ENCODE data around the gene OR51Q1.
A peak's percentile ranks its signal among the peaks of the same experiment; 100 is the strongest.

OR51Q1 gene

DNA sequence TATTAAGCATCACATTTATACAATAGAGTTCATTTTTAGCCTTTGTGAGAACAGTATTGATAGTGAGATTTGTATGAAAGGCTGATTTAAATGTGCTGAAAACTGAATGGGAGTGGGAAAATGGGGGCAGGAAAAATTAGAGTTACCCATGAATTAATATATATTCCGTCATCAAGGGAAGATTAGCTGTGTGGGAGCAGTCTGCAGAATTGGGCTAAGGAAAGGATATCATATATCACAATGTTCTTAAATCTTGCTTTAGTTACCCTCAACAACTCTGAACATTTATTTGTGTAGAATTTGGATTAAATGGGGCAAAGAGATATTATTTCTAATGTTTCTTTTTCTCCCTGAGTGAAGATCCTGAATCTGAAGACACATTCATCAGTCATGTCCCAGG, at the start of gene OR51Q1:
Gene OR51Q1 (plus strand): TSS at position 301 of the 400 bp plus-strand sequence. CDS start 90 bp downstream, at position 391.
- no peak for DNase-seq (ENCODE audit: low read depth in 2 of 2)

GRCh38 chr11:5380740-5381342, 41.1 kb upstream of the OR51Q1 start:
- peak; percentile 15 to 21 for DNase-seq (ENCODE audit: low read depth in 2 of 2)

DNA sequence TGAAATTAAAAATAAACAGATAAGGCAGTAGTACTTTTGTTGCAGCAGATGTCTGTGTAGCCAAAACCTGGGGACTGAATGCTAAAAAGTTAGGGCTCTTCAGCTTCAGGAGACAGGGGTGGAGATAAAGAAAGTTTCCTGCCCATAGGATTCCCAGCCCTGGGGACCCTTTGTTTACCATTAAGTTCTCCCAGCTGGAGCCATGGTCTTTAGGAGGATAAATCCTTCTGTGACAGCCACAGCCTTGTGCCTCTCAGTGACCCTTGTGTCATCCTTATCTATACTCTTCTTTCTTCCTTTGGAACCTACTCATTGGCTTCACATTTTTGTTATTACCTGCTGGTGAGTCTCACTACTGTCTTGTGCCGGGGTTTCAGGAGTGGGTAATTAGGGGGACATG, 38.3 kb upstream of the OR51Q1 start, which contains the start of gene OR51M1:
Gene OR51M1 (plus strand): TSS at position 237 of the 400 bp plus-strand sequence. CDS start 5,587 bp downstream, outside the sequence.
- DNase-seq (ENCODE audit: low read depth in 2 of 2): no peak

GRCh38 chr11:5384335-5384734, 37.6 kb upstream of the OR51Q1 start:
- DNase-seq (ENCODE audit: low read depth in 2 of 2): no peak

- no peak for DNase-seq (ENCODE audit: low read depth in 2 of 2)
Observed at GRCh38 chr11:5390210-5390609, 31.7 kb upstream of the OR51Q1 start.

DNA sequence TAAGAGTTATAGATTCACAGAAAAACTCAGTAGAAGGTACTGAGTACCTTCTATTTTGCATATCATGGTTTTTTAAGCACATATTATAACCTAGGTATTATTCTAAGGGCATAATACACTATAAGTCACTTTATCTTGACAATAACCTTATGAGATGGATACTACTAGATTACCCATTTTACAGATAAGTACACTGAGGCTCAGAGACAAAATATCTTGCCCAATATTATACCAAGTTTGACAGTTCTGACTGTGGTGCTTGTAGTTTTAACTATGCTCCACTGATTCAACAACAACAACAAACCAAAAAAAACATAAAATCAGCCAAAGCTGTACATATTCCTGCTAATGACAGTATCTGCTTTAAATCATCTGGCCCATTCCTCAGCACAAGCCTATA, 27.8 kb upstream of the OR51Q1 start:
- DNase-seq (ENCODE audit: low read depth in 2 of 2): no peak

DNA sequence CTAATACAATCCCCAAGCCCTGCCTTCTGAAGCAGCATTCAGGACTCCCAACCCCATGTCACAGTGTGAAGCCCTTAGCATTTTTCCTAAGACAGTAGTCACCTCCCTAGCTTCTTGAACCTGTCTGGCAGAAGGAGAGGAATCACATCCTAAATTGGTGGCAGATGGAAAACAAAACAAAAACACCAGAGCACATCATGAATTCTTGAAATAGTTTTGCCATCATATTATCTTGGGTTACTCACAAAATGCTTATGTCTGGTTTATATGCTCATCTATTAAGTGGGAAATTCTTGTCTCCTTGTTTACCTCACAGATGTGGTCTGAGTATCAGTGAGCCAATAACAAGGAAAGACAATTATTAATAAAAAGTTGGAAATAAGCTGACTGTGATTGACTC, 23.0 kb upstream of the OR51Q1 start:
- DNase-seq (ENCODE audit: low read depth in 2 of 2): no peak

- DNase-seq (ENCODE audit: low read depth in 2 of 2): no peak
Observed at GRCh38 chr11:5405173-5405572, 16.7 kb upstream of the OR51Q1 start.

DNA sequence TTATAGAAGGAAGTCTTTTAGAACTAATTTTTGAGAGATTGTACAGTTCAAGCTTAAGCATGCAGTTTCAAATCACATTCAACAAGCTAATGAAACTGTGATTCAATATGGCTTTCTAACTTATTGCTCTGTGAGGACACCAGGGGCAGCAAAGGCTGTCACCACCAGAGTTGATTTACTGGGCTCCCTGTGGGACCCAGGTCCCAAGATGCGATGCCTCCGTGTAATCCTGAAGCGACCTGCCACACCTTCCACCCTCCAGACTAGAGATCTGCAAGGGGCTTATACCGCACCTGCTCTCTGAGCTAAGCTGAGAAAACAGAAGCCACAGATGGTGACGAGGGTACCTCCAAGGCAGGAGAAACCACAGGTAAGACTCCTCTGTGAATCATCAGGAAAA, 918 bp upstream of the OR51Q1 start:
- no peak for DNase-seq (ENCODE audit: low read depth in 2 of 2)

- DNase-seq (ENCODE audit: low read depth in 2 of 2): no peak
Observed at GRCh38 chr11:5423131-5423530, 1.2 kb downstream of the OR51Q1 start.

DNA sequence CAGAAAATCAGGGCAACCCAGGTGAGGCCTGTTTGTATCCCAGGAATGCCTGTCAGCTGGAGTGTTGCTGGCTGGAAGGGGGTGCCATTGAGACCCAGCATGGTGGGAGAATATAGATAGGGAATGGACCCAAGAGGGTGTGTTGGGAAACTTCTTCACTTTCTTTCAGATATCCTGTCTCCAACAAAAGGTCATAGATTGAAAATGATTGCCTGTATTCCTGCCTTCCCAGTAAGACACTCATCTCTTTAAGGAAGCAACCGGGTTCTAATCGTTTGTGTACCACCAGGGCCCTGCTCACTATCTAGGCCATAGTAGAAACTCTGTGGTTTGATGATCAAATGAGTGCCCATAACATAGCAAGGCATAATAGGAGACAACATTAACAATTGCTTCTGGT, 19.5 kb downstream of the OR51Q1 start, which contains the start of gene OR51I1:
Gene OR51I1 (minus strand): TSS at position 101 of the 400 bp plus-strand sequence. CDS start 0 bp downstream, at position 101.
- DNase-seq (ENCODE audit: low read depth in 2 of 2): no peak

DNA sequence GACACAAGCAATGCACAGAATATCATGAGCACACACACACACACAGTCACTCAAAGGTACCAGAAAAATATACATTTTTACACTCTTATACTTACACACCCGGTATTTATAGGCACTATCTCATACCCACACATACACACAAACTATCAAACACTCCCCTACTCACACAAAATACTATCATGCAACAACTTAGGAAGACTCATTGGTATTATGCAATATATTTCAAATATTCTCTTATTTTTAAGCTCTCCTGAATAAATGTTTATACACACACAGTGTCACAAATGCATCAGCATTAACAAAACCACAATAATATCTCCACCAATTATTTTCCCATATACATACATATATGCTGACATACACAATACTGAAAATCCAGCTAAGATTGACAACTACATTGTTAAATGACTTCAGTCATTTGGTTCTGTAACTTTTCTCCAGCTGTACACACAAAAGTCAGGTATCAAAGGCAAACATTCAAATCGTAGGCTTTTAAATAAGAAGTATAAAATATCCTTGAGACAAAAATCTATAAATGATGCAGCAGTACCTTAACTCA, 22.0 kb downstream of the OR51Q1 start:
- DNase-seq (ENCODE audit: low read depth in 2 of 2): no peak

DNA sequence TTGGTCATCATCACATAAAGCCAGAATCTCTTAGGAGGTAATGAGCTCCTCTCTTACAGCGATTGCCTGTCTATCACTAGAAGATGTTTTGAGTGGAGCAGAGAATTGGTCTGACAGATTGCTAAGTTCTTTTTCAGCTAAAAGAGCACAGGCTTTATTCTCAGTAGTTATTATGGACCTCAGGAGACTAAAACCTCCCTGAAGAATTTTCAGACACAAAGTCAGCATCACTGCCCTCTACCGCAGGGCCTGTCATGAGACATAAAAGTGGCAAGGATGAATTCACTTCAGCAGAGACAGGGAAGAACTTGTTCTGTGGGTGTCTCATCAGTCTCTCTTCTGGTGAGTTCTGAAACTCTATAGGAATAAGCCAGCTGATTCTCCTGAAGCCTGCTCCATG, 27.1 kb downstream of the OR51Q1 start, which contains the start of gene OR51I2:
Gene OR51I2 (plus strand): TSS at position 301 of the 400 bp plus-strand sequence. CDS start 4,166 bp downstream, outside the sequence.
- no peak for DNase-seq (ENCODE audit: low read depth in 2 of 2)

DNA sequence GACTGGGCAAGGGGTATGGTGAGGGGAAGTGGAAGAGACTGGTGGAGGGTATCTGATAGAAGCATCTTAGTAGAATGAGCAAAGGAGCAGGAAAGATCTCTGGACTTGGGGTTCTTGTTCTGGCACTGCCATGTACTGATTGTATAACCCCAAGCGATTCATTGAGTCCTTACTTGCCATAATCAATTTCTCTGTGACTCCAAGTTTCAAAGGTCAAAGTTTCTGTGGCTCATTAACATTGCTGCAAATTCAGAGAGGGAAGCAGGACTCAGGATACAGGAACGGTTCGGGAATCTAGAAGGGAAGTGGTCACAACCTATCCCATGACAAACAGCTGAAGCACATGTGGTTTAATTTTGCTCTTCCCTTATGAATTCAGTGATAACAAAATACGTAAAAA, 27.5 kb downstream of the OR51Q1 start:
- DNase-seq (ENCODE audit: low read depth in 2 of 2): no peak

DNA sequence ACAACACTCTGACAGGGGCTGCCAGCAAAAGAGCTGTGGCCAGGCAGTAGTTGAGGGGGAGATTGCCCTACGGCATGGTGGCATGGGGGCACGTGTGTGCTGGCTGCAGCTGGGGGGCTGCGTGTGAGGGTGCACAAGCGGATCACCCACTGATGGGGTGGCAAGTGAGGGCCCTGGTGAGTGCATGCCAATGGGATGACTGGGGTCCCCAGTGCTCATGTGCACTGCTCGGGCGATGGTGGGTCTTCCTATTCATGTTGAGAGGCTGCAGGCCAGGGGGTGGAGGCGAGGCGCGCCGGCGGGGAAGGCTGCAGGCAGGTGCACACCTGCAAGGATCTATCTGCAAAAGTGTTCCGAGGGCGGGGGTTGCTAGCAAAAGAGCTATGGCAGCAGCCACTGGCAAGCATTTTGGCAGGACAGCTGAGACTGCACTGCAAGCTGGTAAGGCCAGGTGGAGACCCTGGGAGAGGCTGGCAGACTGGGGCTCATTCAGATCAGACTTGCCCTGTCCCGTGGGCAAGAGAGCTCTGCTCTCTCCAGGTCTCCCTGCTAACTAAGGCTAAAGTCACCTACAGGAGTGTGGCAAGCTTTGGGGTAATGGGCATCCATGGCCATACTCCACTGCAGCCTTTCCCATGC, 39.2 kb downstream of the OR51Q1 start:
- DNase-seq (ENCODE audit: low read depth in 2 of 2): no peak

GRCh38 chr11:5467527-5467926, 45.6 kb downstream of the OR51Q1 start:
- DNase-seq (ENCODE audit: low read depth in 2 of 2): no peak

Data from stimulated activated CD4-positive, alpha-beta T cell treated with anti-CD3 and anti-CD28 coated beads, Interleukin-4, amount 100 ng/mL, for 48 hours (primary cell).